Measurements from ENCODE around the gene FCAMR.

- TF ChIP-seq CTCF (conservative IDR thresholded peaks at IDR 0.05; ENCODE audit: low read depth, low read length) (no peak), SMC3 (IDR thresholded peaks at IDR 0.05; ENCODE audit: low read depth, low read length) (no peak), POLR2A (IDR thresholded peaks at IDR 0.05; ENCODE audit: low read depth, low read length) (no peak), CEBPB (IDR thresholded peaks at IDR 0.05; ENCODE audit: low read depth, low read length) (no peak), BHLHE40 (IDR thresholded peaks at IDR 0.05; ENCODE audit: low read depth, low read length) (no peak), RAD21 (IDR thresholded peaks at IDR 0.05; ENCODE audit: low read length) (no peak), MXI1 (IDR thresholded peaks at IDR 0.05; ENCODE audit: borderline replicate concordance, low read depth, low read length) (no peak), USF2 (IDR thresholded peaks at IDR 0.05; ENCODE audit: low read depth, low read length) (no peak), RCOR1 (IDR thresholded peaks at IDR 0.05; ENCODE audit: insufficient replicate concordance, low read length) (no peak)
These were observed 5.0 kb upstream of the FCAMR start for GRCh38 chr1:206975306-206975705.

All from IMR-90 (cell line).